ENCODE measurements around the gene CDIP1. TPM values are rescaled to one million over a fixed set of nuclear protein-coding genes. Genes with fewer than 3 reads are reported as not detected.

Gene CDIP1
- total RNA-seq, 2 donors from 2014 or later: 41.8 to 64.4 TPM

GRCh38 chr16:4514606-4515005 lies 24.0 kb downstream of the CDIP1 start:
- WGBS, 2 experiments (ENCODE audit: insufficient coverage in 1 of 2, insufficient read length in 1 of 2): 83 to 86% methylated on average over 5 to 7 of the region's 7 CpGs
- Histone ChIP-seq H3K27ac (ENCODE audit: low read depth, low read length) (no peak overlapping the region), H3K9ac (ENCODE audit: extremely low read depth, low read length, poor library complexity, severe bottlenecking) (no peak overlapping the region), H3K9me3 (ENCODE audit: control insufficient read depth, low read length) (no peaks in the 10 kb centered on the region), H3K4me1 (ENCODE audit: control insufficient read depth, insufficient read depth, low read length) (no peaks in the 10 kb centered on the region), H3K36me3 (ENCODE audit: control insufficient read depth, insufficient read depth, low read length) (peaks cover 19% of the 10 kb centered on the region), H3K27me3 (ENCODE audit: control insufficient read depth, insufficient read depth, low read length, poor library complexity, severe bottlenecking) (no peaks in the 10 kb centered on the region), H3K4me3 (ENCODE audit: low read length) (no peak overlapping the region)
- Mint-ChIP-seq H3K4me3 (no peak overlapping the region), H3K9me3 (no peaks in the 10 kb centered on the region), H3K27me3 (ENCODE audit: insufficient read depth) (no peaks in the 10 kb centered on the region), H3K36me3 (ENCODE audit: low read depth) (peaks cover 17% of the 10 kb centered on the region), H3K4me1 (peaks cover 4% of the 10 kb centered on the region), H3K27ac (peak overlapping the region; percentile 35)
- no peak for TF ChIP-seq CTCF (conservative IDR thresholded peaks at IDR 0.05)
- DNase-seq: peak; percentile 32

DNA sequence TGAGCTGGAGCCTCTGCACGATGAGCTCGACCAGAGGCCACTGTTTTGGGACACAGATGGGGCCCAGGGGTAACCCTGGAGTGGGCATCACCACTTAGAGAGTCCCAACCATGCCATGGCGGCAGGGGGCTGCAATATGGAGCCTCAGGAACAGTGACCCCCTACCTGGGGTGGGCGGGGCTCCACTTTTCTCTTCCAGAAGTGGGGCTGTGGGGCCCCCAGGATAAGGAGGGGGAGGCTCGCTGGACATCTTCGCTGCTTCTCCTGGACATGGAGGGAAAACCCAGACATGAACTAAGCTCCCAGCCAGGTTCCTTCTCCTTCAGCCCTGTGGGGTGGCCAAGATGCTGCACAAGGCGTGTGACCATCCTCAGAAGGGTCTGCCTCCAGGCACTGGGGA lies 24.7 kb downstream of the CDIP1 start:
- Histone ChIP-seq H3K9me3 (ENCODE audit: control insufficient read depth, low read length) (no peaks in the 10 kb centered on the region), H3K27me3 (ENCODE audit: control insufficient read depth, insufficient read depth, low read length, poor library complexity, severe bottlenecking) (no peaks in the 10 kb centered on the region), H3K27ac (ENCODE audit: low read depth, low read length) (no peak overlapping the region), H3K9ac (ENCODE audit: extremely low read depth, low read length, poor library complexity, severe bottlenecking) (no peak overlapping the region), H3K4me3 (ENCODE audit: low read length) (no peak overlapping the region), H3K4me1 (ENCODE audit: control insufficient read depth, insufficient read depth, low read length) (no peaks in the 10 kb centered on the region), H3K36me3 (ENCODE audit: control insufficient read depth, insufficient read depth, low read length) (peaks cover 24% of the 10 kb centered on the region)
- Mint-ChIP-seq H3K36me3 (ENCODE audit: low read depth) (peaks cover 20% of the 10 kb centered on the region), H3K9me3 (no peaks in the 10 kb centered on the region), H3K27ac (no peak overlapping the region), H3K4me3 (no peak overlapping the region), H3K4me1 (peaks cover 4% of the 10 kb centered on the region), H3K27me3 (ENCODE audit: insufficient read depth) (no peaks in the 10 kb centered on the region)
- DNase-seq: no peak
- WGBS, 2 experiments (ENCODE audit: insufficient coverage in 1 of 2, insufficient read length in 1 of 2): 87 to 93% methylated on average over 4 to 7 of the region's 7 CpGs
- no peak for TF ChIP-seq CTCF (conservative IDR thresholded peaks at IDR 0.05)

DNA sequence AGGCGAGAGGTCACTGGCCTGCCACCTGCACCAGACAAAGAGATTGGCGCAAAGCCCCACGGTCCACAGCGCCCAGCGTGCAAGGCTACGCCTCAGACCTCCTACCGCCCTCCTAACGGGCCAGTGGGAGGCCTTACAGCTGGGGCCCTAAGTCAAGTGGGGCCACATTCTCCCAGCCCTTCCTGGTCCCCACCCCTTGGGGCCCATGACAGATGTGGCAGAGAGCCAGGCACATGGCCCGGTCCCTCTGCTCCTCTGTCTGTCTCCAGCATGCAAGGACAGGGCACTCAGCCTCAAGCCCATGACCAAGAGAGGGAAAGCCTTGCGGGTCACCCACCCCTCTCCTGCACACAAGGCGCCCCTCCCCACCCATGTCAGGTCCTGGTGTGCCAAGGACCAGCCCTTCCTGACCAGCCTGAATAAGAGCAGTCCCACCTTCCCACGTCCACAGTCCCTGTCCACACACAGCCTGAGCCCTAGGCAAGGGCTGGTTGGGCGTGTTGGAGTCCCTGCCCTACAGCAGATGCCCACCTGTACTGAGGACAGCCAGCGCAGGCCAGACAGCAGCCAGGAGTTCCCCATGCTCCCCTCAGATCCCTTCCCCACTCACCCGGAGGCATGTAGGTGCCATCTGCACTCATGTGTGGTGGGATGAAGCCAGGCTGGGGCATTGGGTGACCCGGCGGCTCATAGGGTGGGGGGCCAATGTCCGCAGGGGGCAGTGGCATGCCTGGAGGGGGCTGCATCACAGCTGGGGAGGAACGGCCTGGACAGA lies 25.3 kb downstream of the CDIP1 start:
- Histone ChIP-seq H3K4me1 (ENCODE audit: control insufficient read depth, insufficient read depth, low read length) (no peaks in the 10 kb centered on the region), H3K36me3 (ENCODE audit: control insufficient read depth, insufficient read depth, low read length) (peaks cover 30% of the 10 kb centered on the region), H3K9ac (ENCODE audit: extremely low read depth, low read length, poor library complexity, severe bottlenecking) (no peak overlapping the region), H3K27ac (ENCODE audit: low read depth, low read length) (no peak overlapping the region), H3K4me3 (ENCODE audit: low read length) (no peak overlapping the region), H3K9me3 (ENCODE audit: control insufficient read depth, low read length) (no peaks in the 10 kb centered on the region), H3K27me3 (ENCODE audit: control insufficient read depth, insufficient read depth, low read length, poor library complexity, severe bottlenecking) (no peaks in the 10 kb centered on the region)
- 92 to 96% methylated on average over 8 to 19 of the region's 19 CpGs for WGBS, 2 experiments (ENCODE audit: insufficient coverage in 1 of 2, insufficient read length in 1 of 2)
- peaks cover 4% of the 10 kb centered on the region for H3K4me1 Mint-ChIP-seq
- H3K4me3 Mint-ChIP-seq: no peak overlapping the region
- no peaks in the 10 kb centered on the region for H3K9me3 Mint-ChIP-seq
- TF ChIP-seq CTCF (conservative IDR thresholded peaks at IDR 0.05): no peak
- peaks cover 21% of the 10 kb centered on the region for H3K36me3 Mint-ChIP-seq (ENCODE audit: low read depth)
- H3K27me3 Mint-ChIP-seq (ENCODE audit: insufficient read depth): no peaks in the 10 kb centered on the region
- peak overlapping the region; percentile 70 for H3K27ac Mint-ChIP-seq
- no peak for DNase-seq
